SK-N-SH (cell line): ENCODE data around the gene CHRNB1. TPM values are rescaled to one million over a fixed set of nuclear protein-coding genes. Genes with fewer than 3 reads are reported as not detected.
A peak's percentile ranks its signal among the peaks of the same experiment; 100 is the strongest.

Source experiments
- CTCF ChIA-PET: fragments of 300-600, 350-600 bp; formaldehyde crosslinking; extraction: SDS; loops from one replicate; lab custom pipeline; 2021; lab: Yijun Ruan, JAX
- POLR2A ChIA-PET: fragments of 350-600 bp; sonication (Branson Sonifier 250); formaldehyde crosslinking; extraction: SDS; loops from one replicate; lab custom pipeline; 2020; ENCODE audit warnings: antibody characterized with exemption, inconsistent platforms; lab: Yijun Ruan, JAX
- DNase-seq: peaks from one replicate; pipeline ENCODE4 v3.0.0; 2012
- H2AFZ ChIP-seq: fragments of 200-600 bp; sonication (generic); 2 replicates; pipeline ENCODE4 v1.8.1; 2016; ENCODE audit warnings: antibody characterized with exemption, mild to moderate bottlenecking, low read depth
- H3F3A ChIP-seq: fragments of 200-600 bp; sonication (generic); replicated peaks from 2 replicates; pipeline ENCODE3; 2016; ENCODE audit warnings: antibody characterized with exemption, mild to moderate bottlenecking; ENCODE audit not compliant: insufficient read depth
- H3K27ac ChIP-seq, 2 experiments: fragments of 200-500 bp in 1 of 2; fragments of 200-600 bp in 1 of 2; sonication (Bioruptor generic) in 1 of 2; sonication (generic), shearing (Covaris generic) in 1 of 2; 2 replicates each; pipeline versions ENCODE4 v1.5.1 to v1.6.1; 2014 to 2016; ENCODE audit warnings: low read depth in 2 of 2, inconsistent platforms in 1 of 2, low read length in 1 of 2, mild to moderate bottlenecking in 1 of 2, mixed read lengths in 1 of 2
- H3K27me3 ChIP-seq: fragments of 200-600 bp; sonication (generic), shearing (Covaris generic); 2 replicates; pipeline ENCODE4 v1.6.1; 2016; ENCODE audit warnings: mixed run types; ENCODE audit not compliant: insufficient read depth
- H3K36me3 ChIP-seq, 2 experiments: fragments of 200-500 bp in 1 of 2; fragments of 200-600 bp in 1 of 2; sonication (Bioruptor generic) in 1 of 2; sonication (generic) in 1 of 2; replicated peaks in 1 of 2; 2 replicates each; pipeline versions ENCODE3 to v1.5.1; 2014 to 2016; ENCODE audit warnings: low read length in 1 of 2, mild to moderate bottlenecking in 1 of 2; ENCODE audit not compliant: insufficient read depth in 2 of 2, control insufficient read depth in 1 of 2
- H3K4me1 ChIP-seq, 2 experiments: fragments of 200-500 bp in 1 of 2; fragments of 200-600 bp in 1 of 2; sonication (Bioruptor generic) in 1 of 2; sonication (generic), shearing (Covaris generic) in 1 of 2; 2 replicates each; pipeline versions ENCODE4 v1.5.1 to v1.6.1; 2014 to 2016; ENCODE audit warnings: low read depth in 1 of 2, low read length in 1 of 2, mixed run types in 1 of 2; ENCODE audit not compliant: insufficient read depth in 2 of 2, control insufficient read depth in 1 of 2
- H3K4me2 ChIP-seq: fragments of 200-600 bp; sonication (generic), shearing (Covaris generic); 2 replicates; pipeline ENCODE4 v1.6.1; 2017; ENCODE audit warnings: mixed run types
- H3K4me3 ChIP-seq, 2 experiments: fragments of 200-500 bp in 1 of 2; fragments of 200-600 bp in 1 of 2; sonication (Bioruptor generic) in 1 of 2; sonication (generic), shearing (Covaris generic) in 1 of 2; 2 replicates each; pipeline versions ENCODE4 v1.5.1 to v1.8.1; 2014 to 2016; ENCODE audit warnings: low read depth in 2 of 2, inconsistent platforms in 1 of 2, low read length in 1 of 2, mild to moderate bottlenecking in 1 of 2, mixed read lengths in 1 of 2, moderate library complexity in 1 of 2
- H3K79me2 ChIP-seq: fragments of 200-600 bp; sonication (generic); 2 replicates; pipeline ENCODE4 v1.8.1; 2017; ENCODE audit warnings: mild to moderate bottlenecking; ENCODE audit not compliant: insufficient read depth
- H3K9ac ChIP-seq: fragments of 200-600 bp; sonication (generic); 2 replicates; pipeline ENCODE4 v1.6.1; 2017; ENCODE audit warnings: mixed run types
- H3K9me2 ChIP-seq: fragments of 200-600 bp; sonication (generic); 2 replicates; pipeline ENCODE4 v1.6.1; 2017; ENCODE audit warnings: mixed run types
- H3K9me3 ChIP-seq: fragments of 200-600 bp; sonication (generic); 2 replicates; pipeline ENCODE4 v1.6.1; 2017; ENCODE audit warnings: mixed run types, mild to moderate bottlenecking, moderate library complexity
- H4K20me1 ChIP-seq: fragments of 200-600 bp; sonication (generic); 2 replicates; pipeline ENCODE4 v1.6.1; 2017; ENCODE audit warnings: mild to moderate bottlenecking, mixed run types; ENCODE audit not compliant: insufficient read depth
- EP300 ChIP-seq, 2 experiments: IDR thresholded peaks; 2 replicates each; pipeline versions ENCODE4 v1.4.0 to v1.6.1; 2012; ENCODE audit warnings: borderline replicate concordance in 1 of 2, low read depth in 1 of 2, low read length in 1 of 2
- FOSL2 ChIP-seq: IDR thresholded peaks from 2 replicates; pipeline ENCODE4 v1.4.0; 2012; ENCODE audit warnings: low read depth, mild to moderate bottlenecking, moderate library complexity, borderline replicate concordance
- FOXJ3 ChIP-seq: sonication (generic); formaldehyde crosslinking; IDR thresholded peaks from 2 replicates; pipeline ENCODE4 v1.5.1; 2020; ENCODE audit warnings: mild to moderate bottlenecking, missing genetic modification reagents
- FOXM1 ChIP-seq: IDR thresholded peaks from 2 replicates; pipeline ENCODE4 v1.4.0; 2012; ENCODE audit warnings: low read depth, mild to moderate bottlenecking
- GABPA ChIP-seq: IDR thresholded peaks from 2 replicates; pipeline ENCODE4 v1.4.0; 2012; ENCODE audit warnings: low read depth, mild to moderate bottlenecking
- MAX ChIP-seq: IDR thresholded peaks from 2 replicates; pipeline ENCODE4 v1.4.0; 2012; ENCODE audit warnings: low read depth
- NFIC ChIP-seq: IDR thresholded peaks from 2 replicates; pipeline ENCODE4 v1.4.0; 2012; ENCODE audit warnings: borderline replicate concordance
- PBX3 ChIP-seq: IDR thresholded peaks from 2 replicates; pipeline ENCODE4; 2012
- RAD21 ChIP-seq: IDR thresholded peaks from 2 replicates; pipeline ENCODE4 v1.6.1; 2012; ENCODE audit warnings: mild to moderate bottlenecking, low read length
- RFX5 ChIP-seq: IDR thresholded peaks from 2 replicates; pipeline ENCODE4 v1.6.1; 2012; ENCODE audit warnings: mild to moderate bottlenecking, improper control_type of control experiment, low read length
- RXRA ChIP-seq: IDR thresholded peaks from 2 replicates; pipeline ENCODE4 v1.4.0; 2012; ENCODE audit warnings: low read depth, mild to moderate bottlenecking, borderline replicate concordance
- TAF1 ChIP-seq: IDR thresholded peaks from 2 replicates; pipeline ENCODE4 v1.6.1; 2012; ENCODE audit warnings: low read depth, mild to moderate bottlenecking, low read length, moderate library complexity, borderline replicate concordance
- YY1 ChIP-seq: IDR thresholded peaks from 2 replicates; pipeline ENCODE4 v1.4.0; 2012; ENCODE audit warnings: low read depth, mild to moderate bottlenecking
- WGBS: methylation state at CpG from one replicate; pipeline ENCODE4 v1.1.6; 2017; ENCODE audit warnings: low lambda C conversion rate; 5-methylcytosine and 5-hydroxymethylcytosine counted together
- polyA plus RNA-seq, 3 experiments: library from polyadenylated mRNA; depleted of rRNA; stranded (reverse); fragments of >200 nt; gene quantifications; 2 replicates each; pipeline ENCODE4 v1.2.3, GENCODE V29; 2012
- TF ChIP-seq, protein P1 (sequence below): fragments of 200-600 bp; sonication (generic); IDR thresholded peaks from 2 replicates; pipeline ENCODE4 v1.6.1; 2017; ENCODE audit warnings: antibody characterized with exemption, mild to moderate bottlenecking, moderate library complexity
- TF ChIP-seq, protein P2 (sequence below): fragments of 150-350 bp; IDR thresholded peaks from 2 replicates; pipeline ENCODE4 v1.6.1; 2016; ENCODE audit warnings: mild to moderate bottlenecking, low read depth, low read length

CHRNB1 gene
- polyA plus RNA-seq, 1 of the 3 experiments (the other 2 are of a cell fraction): 26.8 TPM

DNA sequence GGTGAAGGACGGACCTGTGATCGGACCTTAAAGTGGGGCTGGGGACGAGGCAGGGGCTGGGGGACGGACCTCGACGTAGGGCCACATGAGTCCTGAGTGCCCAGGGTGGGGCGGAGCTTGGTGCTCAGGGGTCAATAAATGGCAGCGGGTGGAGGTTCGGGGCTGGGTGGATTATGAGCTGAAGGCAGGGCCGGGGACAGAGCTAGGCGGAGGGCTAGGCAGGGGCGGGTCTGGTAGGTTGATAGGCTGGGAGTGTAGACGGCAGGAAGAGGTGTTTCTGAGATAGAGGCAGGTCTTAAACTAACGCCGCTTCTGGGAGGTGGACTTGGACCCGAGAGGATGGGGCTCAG, 733 bp downstream of the CHRNB1 start:
- no peaks in the 10 kb centered on the region for H3K9me3 ChIP-seq
- CTCF ChIA-PET: interaction anchor here (1.1 to 2.7 kb wide), 4 partner anchors 9 to 115 kb away, joined by 3 to 14 read pairs (median 3); no protein-coding TSS in a partner anchor
- peak overlapping the region in 1 of 2 experiments; percentile 17; a peak in 1 of 4 replicates for H3K4me3 ChIP-seq
- no peaks in the 10 kb centered on the region for H3K9me2 ChIP-seq
- POLR2A ChIA-PET: interaction anchor here (1.2 to 1.4 kb wide), 2 partner anchors 9 to 35 kb away, joined by 4 read pairs; no protein-coding TSS in a partner anchor
- H4K20me1 ChIP-seq: no peaks in the 10 kb centered on the region
- H3K79me2 ChIP-seq: no peaks in the 10 kb centered on the region
- WGBS: 42% methylated on average over 16 of the region's 16 CpGs
- no peak for TF ChIP-seq NFIC
- TF ChIP-seq, protein P1, sequence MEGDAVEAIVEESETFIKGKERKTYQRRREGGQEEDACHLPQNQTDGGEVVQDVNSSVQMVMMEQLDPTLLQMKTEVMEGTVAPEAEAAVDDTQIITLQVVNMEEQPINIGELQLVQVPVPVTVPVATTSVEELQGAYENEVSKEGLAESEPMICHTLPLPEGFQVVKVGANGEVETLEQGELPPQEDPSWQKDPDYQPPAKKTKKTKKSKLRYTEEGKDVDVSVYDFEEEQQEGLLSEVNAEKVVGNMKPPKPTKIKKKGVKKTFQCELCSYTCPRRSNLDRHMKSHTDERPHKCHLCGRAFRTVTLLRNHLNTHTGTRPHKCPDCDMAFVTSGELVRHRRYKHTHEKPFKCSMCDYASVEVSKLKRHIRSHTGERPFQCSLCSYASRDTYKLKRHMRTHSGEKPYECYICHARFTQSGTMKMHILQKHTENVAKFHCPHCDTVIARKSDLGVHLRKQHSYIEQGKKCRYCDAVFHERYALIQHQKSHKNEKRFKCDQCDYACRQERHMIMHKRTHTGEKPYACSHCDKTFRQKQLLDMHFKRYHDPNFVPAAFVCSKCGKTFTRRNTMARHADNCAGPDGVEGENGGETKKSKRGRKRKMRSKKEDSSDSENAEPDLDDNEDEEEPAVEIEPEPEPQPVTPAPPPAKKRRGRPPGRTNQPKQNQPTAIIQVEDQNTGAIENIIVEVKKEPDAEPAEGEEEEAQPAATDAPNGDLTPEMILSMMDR: no peak
- TF ChIP-seq EP300 (IDR thresholded peaks at IDR 0.05; ENCODE audit: borderline replicate concordance in 1 of 2, low read depth in 1 of 2, low read length in 1 of 2): no peak
- no peak for TF ChIP-seq RAD21
- TF ChIP-seq RFX5: no peak
- TF ChIP-seq PBX3: no peak
- H3K4me1 ChIP-seq: peaks cover 7 to 17% of the 10 kb centered on the region in 2 experiments; a peak in 2 of 4 replicates
- H3K36me3 ChIP-seq: no peaks in the 10 kb centered on the region
- no peak for DNase-seq
- no peak overlapping the region; the same call in 1 of the 2 replicates for H3K4me2 ChIP-seq
- peaks cover 17% of the 10 kb centered on the region for H3F3A ChIP-seq
- peak overlapping the region in 1 of 2 experiments; percentile 39; a peak in 1 of 4 replicates for H3K27ac ChIP-seq
- no peak overlapping the region for H2AFZ ChIP-seq
- H3K27me3 ChIP-seq: no peaks in the 10 kb centered on the region
- no peak overlapping the region for H3K9ac ChIP-seq

GRCh38 chr17:7448461-7448860, 3.6 kb downstream of the CHRNB1 start:
- POLR2A ChIA-PET: no interaction called here

More at GRCh38 chr17:7448461-7448860, 3.6 kb downstream of the CHRNB1 start:
- TF ChIP-seq FOSL2 (no peak), RXRA (no peak), YY1 (no peak), EP300 (IDR thresholded peaks at IDR 0.05; ENCODE audit: borderline replicate concordance in 1 of 2, low read depth in 1 of 2, low read length in 1 of 2) (no peak), RFX5 (no peak), FOXJ3 (CRISPR knock-in tag) (no peak), FOXM1 (no peak), MAX (no peak), GABPA (no peak), TAF1 (no peak)
- TF ChIP-seq, protein P2, sequence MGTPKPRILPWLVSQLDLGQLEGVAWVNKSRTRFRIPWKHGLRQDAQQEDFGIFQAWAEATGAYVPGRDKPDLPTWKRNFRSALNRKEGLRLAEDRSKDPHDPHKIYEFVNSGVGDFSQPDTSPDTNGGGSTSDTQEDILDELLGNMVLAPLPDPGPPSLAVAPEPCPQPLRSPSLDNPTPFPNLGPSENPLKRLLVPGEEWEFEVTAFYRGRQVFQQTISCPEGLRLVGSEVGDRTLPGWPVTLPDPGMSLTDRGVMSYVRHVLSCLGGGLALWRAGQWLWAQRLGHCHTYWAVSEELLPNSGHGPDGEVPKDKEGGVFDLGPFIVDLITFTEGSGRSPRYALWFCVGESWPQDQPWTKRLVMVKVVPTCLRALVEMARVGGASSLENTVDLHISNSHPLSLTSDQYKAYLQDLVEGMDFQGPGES: no peak
- TF ChIP-seq, all 33 proteins: peak for 0
- Histone ChIP-seq H3K79me2 (no peaks in the 10 kb centered on the region), H3F3A (peaks cover 9% of the 10 kb centered on the region), H3K4me1 (peaks cover 5 to 7% of the 10 kb centered on the region in 2 experiments; a peak in 2 of 4 replicates), H3K27me3 (no peaks in the 10 kb centered on the region), H3K9ac (no peak overlapping the region), H3K4me2 (no peak overlapping the region), H3K4me3 (no peak overlapping the region), H3K36me3 (no peaks in the 10 kb centered on the region), H4K20me1 (no peaks in the 10 kb centered on the region), H2AFZ (no peak overlapping the region), H3K9me3 (no peaks in the 10 kb centered on the region), H3K27ac (no peak overlapping the region), H3K9me2 (no peaks in the 10 kb centered on the region)
- 89% methylated on average over 7 of the region's 7 CpGs for WGBS
- CTCF ChIA-PET: interaction anchor here (1.6 kb wide), 1 partner anchor 11 kb away, joined by 3 read pairs; no protein-coding TSS in a partner anchor
- no peak for DNase-seq
